ENCODE data around the gene TAOK3.

- no peak for TF ChIP-seq USF1 (IDR thresholded peaks at IDR 0.05; ENCODE audit: borderline replicate concordance, extremely low read length, insufficient read depth, low read depth, low read length)
- no peak for TF ChIP-seq ZNF687 (IDR thresholded peaks at IDR 0.05)
- TF ChIP-seq LARP7 (IDR thresholded peaks at IDR 0.05): no peak
- TF ChIP-seq ATF3 (IDR thresholded peaks at IDR 0.05; ENCODE audit: borderline replicate concordance, extremely low read depth, low read depth, low read length): no peak
- no peak for TF ChIP-seq RAD21 (IDR thresholded peaks at IDR 0.05; ENCODE audit: insufficient read depth, low read depth, low read length)
- no peak for TF ChIP-seq FOXM1 (IDR thresholded peaks at IDR 0.05; ENCODE audit: low read depth, low read length)
Measured at GRCh38 chr12:118271770-118272417, 100.8 kb downstream of the TAOK3 start.
